ENCODE data around the gene ADAT3.

ADAT3 gene

DNA sequence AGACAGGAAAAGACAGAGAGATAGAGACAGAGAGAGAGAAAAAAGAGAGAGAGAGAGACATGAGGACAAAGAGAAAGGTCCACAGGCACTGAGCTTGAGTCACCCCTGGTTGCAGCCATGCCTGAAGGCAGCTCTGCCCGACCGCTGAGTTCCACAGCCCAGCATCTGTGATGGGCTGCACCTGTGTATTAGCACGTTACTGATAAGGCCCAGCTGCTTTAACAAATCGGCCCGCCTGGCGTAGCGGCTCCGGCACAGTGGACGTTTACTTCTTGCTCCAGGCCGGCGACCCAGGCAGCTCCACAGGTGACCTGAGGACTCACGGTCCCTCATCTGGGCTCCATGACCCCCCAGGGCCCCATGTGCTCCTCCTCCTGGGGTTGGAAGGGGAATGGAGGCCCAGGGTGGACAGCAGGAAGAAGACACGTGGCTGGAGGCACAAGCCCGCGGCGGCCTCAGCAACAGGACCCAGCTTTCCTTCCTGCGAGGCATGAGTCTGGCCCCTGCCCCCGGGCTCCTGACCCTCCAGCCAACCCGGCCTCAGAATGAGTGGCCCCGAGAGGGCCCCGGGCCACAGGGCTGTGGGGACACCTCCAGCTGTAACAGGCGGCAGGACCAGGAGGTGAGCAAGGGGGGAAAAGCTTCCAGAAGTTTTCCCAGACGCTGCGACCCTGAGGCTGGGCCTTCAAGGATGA lies 31.9 kb downstream of the ADAT3 start:
- in situ Hi-C loops (cut with MboI; ENCODE audit: low sequenced_read_pairs), result no loop called here

DNA sequence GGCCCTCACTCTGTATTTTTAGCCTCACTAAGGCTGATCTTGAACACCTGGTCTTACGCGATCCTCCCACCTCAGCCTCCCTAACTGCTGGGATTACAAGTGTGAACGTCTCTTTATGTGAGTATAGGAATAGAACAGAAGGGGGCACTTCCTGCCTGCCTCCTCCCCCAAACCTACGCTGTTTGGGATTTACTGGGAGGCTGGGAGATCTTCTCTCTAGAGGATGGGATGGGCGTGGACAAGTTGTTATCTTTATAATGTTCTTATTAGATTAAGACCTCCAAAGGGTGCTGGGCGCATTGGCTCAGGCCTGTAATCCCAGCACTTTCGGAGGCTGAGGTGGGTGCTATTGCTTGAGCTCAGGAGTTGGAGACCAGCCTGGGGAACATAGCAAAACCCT lies 32.9 kb downstream of the ADAT3 start:
- in situ Hi-C loops (cut with MboI; ENCODE audit: low sequenced_read_pairs), result no loop called here

DNA sequence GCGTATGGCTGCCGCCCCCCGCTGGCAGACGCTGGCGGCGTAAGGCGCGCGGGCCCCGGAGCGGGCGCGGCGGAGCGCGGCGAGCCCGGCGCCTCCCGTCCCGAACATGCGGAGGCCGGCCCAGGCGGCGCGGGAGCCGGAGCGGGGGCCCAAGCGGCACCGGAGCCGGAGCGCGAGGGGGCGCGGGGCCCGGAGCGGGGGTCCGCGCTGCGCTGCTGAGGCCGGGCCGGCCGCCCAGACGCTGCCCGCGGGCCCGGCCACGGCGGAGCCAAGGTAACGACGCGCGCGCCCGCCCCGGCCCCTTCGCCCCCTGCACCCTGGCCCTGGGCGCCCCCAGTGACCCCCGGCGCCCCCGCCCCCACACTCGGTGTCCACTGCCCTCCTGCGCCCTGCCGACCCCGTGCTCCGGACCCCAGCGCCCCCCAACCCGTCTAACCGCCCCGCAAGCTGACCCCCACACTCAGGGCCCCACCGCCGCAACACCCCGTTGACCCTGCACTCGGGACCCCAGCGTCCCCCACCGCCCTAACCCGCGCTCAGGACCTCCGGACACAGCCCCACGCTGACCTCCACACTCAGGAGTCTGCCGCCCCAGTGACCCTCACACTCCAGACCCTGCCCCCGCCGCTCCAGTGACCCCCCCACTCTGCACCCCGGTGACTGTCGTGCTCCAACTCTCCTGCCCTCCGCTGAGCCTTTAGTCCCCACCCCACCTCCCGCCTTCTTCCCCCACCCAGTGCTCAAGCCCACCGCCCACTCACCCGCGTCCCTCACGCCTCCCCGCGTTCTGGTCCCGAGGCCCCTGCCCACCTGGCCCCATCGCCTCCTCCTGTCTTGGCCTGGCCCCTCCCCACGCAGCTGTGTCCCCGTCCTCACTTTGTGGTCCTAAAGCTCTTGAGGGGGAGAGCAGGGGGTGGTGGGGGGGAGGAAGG lies 36.2 kb downstream of the ADAT3 start, which contains the start of gene CSNK1G2:
Gene CSNK1G2 (plus strand): TSS at position 27 of the 932 bp plus-strand sequence. CDS start 28,601 bp downstream, outside the sequence.
- in situ Hi-C loops (cut with MboI; ENCODE audit: low sequenced_read_pairs), result no loop called here

DNA sequence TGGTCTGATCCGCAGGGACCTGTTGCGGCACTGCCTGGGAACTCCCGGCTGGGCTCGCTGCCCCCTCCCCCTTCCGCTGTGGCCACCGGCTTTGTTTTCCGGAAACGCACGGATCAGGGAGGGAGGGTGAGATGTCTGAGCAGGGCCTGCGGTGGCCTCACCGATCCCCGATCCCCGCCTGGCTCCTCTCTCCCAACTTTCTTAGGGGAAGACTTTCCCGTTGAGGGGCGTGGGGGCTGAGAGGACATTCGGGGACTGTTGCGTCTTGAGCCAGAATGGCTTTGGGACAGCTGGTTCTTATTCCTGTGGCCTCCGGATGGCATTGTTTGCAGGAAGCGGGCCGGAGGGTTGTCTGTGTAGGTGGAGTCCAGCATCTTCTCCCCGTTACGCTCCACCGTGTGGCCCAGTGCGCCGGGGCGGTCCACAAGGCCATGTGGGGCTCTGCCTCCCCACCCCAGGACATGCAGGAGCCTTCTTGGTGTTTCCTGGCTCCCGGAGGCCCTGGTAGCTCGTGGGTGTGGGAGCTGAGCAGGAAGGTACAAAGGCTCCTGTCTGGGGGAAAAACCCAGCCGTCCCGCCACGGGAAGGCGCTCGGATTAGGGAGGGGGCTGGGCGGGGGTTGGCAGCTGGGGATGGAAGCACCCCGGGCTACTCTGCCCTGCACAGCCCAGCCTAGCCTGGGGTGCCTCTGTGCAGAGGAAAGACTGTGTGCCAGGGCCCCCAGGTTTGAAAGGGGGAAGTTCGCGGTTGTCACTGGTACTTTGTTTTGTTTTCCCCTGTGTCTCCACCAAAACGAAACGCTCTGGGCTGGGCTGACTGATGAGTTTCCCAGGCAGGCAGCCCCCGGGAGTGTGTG lies 37.1 kb downstream of the ADAT3 start:
- in situ Hi-C loops (cut with MboI; ENCODE audit: low sequenced_read_pairs), result no loop called here

DNA sequence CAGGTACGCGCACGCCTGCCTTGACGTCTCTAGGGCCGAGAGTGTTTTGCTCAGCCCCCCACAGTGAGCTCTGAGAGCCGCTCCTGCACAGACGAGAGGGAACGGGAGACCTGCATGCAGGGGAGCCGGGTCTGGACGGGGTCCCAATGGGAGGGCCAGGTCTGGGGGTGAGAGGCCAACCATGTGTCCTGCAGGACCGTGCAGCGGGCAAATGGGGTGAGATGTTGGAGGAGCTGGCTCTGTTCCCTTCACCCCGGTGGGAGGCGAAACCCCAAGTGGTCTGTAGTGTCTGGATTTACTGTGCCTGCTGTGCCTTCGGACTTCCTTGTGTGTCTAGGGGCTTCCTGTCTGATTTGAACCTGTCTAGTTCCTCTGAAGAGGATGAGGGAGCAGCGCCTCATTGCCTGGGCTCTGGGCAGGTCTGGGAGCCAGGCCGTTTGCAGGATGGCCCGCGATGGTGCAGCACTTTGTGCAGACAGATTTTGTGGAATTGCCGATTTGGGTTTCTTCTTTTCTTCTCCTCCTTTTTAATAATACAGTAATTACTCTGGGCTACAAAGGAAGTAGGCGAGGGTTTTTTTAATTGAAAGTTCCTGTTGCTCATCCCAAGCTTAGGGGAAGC lies 37.8 kb downstream of the ADAT3 start:
- in situ Hi-C loops (cut with MboI; ENCODE audit: low sequenced_read_pairs), result no loop called here

DNA sequence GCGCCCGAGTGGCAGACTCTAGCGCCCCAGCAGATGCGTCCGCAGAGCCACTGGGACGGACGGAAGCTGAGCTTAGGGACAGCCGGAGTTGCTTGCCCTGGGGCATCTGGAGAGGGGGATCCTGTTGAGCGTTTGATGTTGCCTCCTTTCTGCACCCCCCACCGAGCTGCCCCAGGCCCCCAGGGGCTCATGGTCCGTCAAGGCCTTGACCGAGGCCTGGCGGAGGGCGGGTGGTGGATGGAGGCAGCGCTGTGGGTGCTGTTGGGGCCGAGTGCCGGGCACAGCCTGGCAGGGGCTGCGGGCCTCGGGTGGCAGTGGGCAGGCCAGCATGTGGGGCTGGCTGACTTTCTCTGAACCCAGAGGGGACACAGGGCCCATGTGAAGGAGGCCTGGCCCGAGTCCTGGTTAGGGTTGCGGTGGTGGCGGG lies 38.5 kb downstream of the ADAT3 start:
- in situ Hi-C loops (cut with MboI; ENCODE audit: low sequenced_read_pairs), result no loop called here

DNA sequence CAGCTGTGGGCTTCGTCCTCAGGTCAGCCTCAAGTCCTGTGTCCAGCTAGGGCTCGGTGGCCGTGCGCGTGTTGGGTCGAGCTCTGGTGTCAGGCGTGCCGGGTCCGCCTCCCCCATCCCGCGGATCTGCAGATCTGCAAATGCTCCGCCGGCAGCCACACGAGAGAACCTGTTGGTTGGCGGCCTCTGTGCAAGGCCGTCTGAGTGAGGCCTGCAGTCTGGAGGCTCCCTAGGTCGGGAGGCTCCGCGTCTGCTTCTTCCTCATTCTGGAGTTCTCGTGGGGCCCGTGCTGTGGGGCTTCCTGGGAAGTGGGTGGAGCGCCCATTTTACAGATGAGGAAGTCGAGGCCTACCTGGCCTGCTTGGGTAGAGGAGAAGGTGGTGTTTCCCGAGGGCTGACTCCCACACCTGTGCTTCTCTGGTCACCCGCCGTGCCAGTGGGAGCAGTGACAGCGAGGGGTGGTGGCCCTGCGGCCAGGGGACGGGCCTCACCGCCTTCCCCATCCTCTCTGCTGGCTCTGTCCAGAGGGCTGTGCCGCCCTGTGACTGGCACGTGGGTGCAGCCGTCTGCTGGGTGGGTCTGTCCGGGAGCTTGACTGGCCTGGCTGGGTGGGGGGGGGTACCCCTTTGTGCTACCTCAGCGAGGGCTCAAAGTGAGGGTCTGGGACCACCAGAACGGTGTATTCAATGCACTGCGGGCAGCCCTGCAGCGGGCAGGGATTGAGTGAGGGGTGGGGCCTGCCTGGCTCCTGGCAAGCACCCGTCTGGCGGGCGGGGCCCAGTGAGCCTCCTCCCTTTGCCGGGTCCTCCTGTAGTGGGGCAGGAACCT lies 39.1 kb downstream of the ADAT3 start:
- in situ Hi-C loops (cut with MboI; ENCODE audit: low sequenced_read_pairs), result no loop called here

DNA sequence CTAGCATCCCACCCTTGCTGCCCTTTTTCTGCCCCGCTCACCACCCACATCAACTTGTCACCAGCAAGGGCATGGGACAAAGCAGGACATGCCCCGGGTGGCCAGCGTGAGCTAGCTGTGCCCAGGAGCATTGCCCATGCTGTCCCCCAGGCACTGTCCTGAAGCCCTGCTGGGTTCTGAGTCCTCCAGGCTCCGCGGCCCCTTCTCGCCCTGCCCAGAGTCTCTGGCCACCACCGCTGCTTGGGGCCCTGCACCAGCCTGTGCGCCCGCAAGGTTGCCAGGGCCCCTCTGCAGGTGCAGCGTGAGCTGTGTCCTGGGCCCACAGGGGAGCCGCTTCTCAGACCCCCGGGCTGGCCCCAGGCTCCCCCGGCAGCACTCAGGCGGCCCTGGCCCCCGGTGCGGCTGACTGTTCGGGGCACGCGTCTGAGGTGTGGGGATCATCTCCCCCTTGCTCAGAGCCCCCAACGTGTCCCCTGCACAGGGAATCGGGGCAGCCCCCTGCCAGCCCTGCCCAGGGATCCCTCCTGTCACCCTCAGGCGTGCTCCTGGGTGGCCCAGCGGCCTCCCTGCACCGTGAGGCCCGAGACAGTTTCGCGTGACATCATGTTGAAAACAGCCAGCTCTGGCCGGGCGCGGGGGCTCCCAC lies 39.8 kb downstream of the ADAT3 start:
- in situ Hi-C loops (cut with MboI; ENCODE audit: low sequenced_read_pairs), result no loop called here

DNA sequence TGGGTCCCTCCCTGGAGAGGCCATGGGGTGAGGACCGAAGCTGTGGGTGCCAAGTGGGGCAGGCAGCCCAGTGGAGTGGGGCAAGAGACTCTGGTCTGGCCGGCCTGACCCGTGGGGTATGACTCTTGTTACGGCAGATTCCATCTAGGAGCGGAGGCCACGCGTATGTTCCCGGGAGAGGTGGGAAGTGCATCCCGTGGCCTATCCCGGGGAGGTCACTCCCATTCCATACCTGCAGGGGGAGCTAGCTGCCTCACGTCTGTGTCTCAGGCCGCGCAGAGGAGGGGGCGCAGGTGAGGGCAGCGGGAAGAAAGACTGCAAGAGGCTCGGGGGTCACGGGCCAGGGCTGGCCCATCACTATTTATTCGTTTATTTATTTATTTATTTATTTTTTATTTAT lies 40.7 kb downstream of the ADAT3 start:
- in situ Hi-C loops (cut with MboI; ENCODE audit: low sequenced_read_pairs), result no loop called here

DNA sequence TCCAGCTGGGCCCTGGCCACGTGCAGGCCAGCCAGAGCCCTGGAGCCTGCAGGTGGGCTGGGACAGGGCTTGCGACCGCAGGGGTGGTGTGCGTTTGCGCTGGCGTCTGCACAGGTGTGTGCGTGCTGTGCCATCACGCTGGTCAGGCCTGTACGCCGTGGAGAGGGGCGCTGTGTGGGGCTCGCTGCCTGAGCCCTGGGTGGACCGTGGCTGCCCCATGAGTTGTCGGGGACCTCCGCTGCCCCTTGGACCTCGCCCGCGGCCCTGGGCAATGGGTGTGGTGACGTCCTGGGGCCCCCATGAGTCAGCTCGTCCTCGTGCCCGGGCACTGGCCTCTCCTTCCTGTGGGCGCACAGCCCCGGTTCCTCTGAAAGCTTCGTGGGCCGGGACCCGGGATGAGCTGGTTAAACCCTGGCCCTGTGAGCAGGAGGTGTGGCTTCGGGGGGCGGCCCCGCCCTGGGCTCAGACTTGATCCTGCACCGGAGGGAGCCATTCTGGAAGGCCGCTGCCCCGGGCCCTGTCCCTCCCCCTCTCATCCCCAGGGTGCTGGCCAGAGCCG lies 42.5 kb downstream of the ADAT3 start:
- in situ Hi-C loops (cut with MboI; ENCODE audit: low sequenced_read_pairs), result no loop called here

DNA sequence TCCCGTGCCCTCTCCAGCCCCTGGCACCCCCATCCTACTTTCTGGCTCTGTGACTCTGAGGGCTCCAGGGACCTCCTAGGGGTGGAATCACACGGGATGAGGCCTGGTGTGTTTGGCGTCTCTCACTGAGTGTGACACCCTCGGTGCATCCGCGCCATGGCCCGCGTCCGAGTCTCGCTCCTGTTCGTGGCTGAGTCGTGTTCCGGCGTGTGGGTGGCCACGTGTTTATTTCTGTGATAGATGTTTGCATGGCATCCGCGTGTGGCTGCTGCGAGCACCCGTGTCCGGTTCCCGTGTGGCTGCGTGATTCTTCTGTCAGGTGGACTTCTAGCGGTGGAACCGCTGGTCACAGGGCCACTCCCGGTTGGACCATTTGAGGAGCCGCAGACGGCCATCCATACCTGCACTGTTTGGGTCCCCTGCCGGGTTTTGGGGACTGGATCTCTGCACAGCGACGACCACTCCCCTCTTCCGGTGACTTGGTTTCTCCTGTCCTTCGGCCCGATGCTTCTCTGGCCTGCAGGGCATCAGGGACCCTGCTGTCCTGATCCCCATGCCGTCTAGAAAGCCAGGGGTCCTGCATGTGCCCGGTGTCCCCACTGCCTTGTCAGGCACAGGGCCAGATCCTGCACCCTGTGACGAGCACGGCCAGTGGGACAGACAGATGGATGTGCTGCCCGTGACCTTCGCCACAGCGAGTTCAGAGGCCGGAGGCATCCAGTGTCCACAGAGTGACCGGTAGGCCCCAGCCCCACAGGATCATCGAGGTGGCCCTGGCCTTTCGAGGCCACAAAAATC lies 44.3 kb downstream of the ADAT3 start:
- in situ Hi-C loops (cut with MboI; ENCODE audit: low sequenced_read_pairs), result no loop called here

DNA sequence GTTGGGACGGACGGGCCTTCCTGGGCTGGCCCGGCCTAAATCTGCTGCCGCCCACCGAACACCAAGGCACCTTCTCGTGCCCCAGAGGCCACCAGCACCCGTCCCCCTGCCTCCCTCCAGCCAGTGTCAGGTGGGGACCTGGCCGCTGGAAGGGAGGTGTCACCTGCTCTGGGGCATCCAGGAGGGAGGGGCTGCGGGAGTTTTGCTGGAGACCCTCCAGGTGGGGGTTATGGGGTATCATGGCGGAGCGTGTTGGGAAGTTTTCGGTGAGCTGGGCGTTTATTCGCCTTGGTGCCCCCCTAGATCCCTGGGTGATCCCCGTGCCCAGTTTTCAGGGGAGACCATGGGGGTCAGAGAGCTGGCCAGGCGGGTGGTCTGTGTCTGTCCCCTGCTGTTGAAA lies 45.4 kb downstream of the ADAT3 start:
- in situ Hi-C loops (cut with MboI; ENCODE audit: low sequenced_read_pairs), result no loop called here

DNA sequence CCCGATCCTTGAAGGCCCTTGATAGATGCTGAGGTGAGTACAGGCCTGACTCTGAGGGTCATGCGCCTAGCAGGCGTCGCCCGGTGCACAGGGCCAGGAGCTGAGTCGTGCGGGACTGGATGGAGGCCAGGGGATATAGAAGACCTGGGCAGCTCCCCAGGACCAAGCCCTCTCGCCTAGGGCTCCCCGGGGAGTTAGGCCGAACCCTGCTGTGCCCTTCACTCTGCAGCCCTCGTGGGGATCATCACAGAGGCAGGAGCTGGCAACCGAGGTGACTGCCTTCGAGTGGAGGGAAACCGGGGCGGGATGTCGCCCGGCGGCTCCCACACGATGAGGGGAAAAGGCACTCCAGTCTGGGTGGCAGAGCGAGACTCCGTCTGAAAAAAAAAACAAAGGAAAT lies 47.4 kb downstream of the ADAT3 start:
- in situ Hi-C loops (cut with MboI; ENCODE audit: low sequenced_read_pairs), result no loop called here

DNA sequence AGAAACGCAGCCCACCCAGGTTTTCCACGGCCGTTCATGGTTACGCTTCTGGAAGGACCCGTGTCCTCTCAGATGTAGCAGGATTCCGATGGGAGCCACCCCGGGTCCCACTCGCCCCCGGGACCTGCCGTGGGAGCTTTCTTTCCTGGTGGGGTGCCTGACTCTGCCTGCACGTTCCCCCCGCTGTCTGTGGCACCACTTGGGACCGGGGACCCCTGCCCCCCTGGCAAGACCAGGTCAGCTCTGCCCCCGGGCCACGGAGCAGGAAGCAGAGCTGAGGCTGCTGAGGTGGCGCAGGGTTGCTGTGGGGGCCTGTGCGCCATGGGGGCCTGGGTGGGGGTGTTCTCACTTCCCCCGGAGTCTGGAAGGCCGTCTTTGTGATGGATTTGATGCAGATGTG lies 47.8 kb downstream of the ADAT3 start:
- in situ Hi-C loops (cut with MboI; ENCODE audit: low sequenced_read_pairs), result no loop called here

DNA sequence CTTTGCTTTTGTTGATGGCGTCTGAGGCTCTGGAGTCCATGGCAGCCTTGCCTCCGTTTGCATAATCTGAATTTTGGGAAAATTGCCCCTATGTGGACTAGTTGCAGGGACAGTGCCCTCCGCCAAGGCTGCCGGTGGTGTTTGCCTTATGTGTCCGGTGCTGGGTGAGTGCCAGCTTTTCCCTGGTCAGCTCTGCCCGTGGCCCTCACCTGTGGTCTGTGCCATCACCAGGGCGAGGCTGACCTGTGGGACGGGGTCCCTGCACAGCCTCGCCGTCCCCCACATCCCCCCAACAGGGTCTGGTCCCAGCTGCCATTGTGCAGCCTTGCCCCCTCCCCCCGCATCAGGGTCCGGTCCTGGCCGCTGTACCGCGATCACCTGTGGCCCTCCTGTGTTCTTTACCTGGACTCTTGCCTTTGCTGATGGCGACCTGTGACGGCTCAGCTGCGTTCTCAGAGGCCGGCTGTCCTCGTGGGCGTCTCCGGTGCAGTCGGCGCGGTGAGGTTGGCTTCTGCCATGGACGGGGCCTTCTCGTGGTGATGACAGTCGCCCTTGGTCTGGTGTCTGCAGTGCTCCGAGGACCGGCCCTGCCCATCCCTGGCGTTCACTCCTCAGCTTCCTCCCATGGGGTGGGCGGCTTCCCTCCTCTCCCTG lies 48.4 kb downstream of the ADAT3 start:
- in situ Hi-C loops (cut with MboI; ENCODE audit: low sequenced_read_pairs), result no loop called here

DNA sequence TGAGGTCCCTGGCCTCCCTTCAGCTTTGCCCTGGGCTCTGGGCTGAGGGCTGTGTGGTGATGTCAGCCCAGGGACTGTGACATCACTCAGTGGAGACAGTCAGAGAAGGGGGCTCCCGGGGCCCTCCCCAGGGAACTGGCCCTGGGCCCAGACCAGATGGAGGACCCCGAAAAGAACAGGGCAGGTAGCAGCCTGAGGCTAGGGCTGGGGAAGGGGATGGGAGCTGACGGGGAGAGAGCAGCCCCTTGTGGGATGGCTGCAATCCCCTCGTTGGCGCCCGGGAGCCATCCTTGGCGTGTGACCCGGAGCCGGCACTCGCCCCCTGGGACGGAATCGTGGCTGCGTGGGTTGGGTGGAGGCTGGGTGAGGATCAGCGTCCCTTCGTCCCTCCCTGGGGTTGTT lies 49.3 kb downstream of the ADAT3 start:
- in situ Hi-C loops (cut with MboI; ENCODE audit: low sequenced_read_pairs), result no loop called here

DNA sequence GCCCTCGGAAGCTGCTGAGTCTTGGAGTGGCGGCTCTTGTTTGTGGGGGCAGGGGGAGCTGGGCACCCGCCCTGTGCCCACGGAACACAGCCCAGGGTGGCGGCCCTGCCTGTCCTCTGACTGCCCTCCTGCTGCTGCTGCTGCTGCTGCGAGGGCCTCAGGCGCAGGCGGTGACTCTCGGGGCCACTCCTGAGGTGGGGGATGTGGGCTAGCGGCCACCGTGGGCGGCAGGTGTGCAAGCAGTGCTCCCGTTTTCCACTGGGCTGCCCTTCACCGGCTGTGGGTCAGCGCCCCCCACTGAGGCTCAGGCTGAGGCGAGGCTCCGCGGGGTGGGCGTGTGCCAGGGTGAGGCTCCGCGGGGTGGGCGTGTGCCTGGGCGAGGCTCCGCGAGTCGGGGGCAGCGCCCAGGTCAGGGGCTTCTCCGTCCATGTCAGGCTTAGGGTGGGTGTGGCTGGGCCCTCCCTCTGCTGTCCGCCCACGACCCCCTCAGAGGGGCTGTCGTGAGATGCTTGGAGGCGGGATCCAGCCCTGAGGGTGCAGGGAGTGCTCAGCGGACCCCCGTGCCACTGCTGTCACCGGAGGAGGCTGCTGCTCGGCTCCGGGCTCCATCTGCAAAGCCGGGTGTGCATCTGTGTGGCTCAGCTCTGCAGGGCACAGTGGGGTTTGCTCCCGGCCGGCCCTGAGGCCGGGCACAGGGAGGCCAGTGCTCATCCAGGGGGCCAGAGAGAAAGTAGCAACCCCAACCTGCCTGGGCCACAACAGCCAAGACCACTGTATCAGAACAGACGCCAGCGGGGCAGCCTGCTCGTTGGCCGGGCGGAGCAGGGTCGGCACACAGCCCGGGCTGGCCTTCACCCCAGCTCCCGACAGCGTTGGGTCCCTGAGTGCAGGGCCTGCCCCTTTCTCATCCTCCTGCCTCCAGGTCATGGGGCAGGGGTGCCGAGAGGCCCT lies 50.2 kb downstream of the ADAT3 start:
- in situ Hi-C loops (cut with MboI; ENCODE audit: low sequenced_read_pairs), result no loop called here
